Measurements from ENCODE around the gene USP49. TPM values are rescaled to one million over a fixed set of nuclear protein-coding genes. Genes with fewer than 3 reads are reported as not detected.

USP49 gene
- total RNA-seq, 3 donors from 2014 or later (not counting 1 experiment from before 2014, with no cell fraction given) = 6.4 to 15.1 (median 11.5) TPM

DNA sequence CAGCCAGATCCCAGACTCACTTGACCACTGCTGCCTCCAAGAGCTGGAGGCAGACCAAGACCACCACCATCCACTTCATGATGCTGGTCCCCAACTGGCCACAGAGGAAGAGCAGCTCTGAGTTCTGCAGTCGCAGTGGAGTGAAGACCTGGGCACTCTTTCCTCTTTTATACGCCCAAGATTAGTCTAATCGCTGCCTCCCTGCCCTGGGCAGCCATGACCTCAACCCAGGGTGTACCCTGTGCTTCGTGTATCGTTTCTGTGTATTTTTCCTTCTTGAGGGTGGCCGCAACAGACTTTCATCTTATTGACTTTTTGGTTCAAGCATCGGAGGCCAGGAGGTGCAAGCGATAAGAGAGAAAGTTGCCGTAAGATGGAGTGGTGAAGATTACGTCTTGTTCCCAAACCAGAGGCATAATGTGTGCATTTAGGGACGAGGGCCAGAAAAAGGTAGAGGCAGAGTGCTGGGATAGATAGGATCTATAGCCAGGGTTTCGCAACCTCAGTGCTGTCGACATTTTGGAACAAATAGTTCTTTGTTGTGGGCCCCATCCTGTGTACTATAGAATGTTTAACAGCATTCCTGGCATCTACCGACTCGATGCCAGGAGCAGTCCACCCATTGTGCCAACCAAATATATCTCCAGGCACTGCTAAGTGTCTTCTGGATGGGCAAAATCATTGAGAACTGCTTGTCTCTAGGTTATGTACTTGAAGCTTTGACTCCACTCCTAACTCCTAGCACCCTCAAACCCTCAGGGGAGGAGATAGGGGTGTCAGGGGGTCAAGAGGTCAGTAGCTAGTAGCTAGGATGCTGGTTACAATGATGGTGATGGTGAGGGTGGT lies 147.7 kb downstream of the USP49 start, which contains the start of gene PGC:
TSS of gene PGC (minus strand) at position 142 of the 846 bp plus-strand sequence. CDS start at position 79, 63 bp downstream.
- H3K4me3 Mint-ChIP-seq = no peak within 1 kb of the TSS

GRCh38 chr6:41746107-41746506 lies 149.1 kb downstream of the USP49 start:
- H3K27ac Mint-ChIP-seq = no peak overlapping the region
- H3K36me3 Mint-ChIP-seq = no peaks in the 10 kb centered on the region
- H3K9me3 ChIP-seq (ENCODE audit: control insufficient read depth, insufficient read depth, low read length) = no peaks in the 10 kb centered on the region
- no peaks in the 10 kb centered on the region for H3K9me3 Mint-ChIP-seq
- no peak for DNase-seq
- no peak overlapping the region for H3K27ac ChIP-seq (ENCODE audit: low read length)
- no peak overlapping the region for H3K4me3 ChIP-seq (ENCODE audit: low read length)
- 92% methylated on average over 10 of the region's 10 CpGs for WGBS (ENCODE audit: insufficient coverage)
- TF ChIP-seq, protein P1, sequence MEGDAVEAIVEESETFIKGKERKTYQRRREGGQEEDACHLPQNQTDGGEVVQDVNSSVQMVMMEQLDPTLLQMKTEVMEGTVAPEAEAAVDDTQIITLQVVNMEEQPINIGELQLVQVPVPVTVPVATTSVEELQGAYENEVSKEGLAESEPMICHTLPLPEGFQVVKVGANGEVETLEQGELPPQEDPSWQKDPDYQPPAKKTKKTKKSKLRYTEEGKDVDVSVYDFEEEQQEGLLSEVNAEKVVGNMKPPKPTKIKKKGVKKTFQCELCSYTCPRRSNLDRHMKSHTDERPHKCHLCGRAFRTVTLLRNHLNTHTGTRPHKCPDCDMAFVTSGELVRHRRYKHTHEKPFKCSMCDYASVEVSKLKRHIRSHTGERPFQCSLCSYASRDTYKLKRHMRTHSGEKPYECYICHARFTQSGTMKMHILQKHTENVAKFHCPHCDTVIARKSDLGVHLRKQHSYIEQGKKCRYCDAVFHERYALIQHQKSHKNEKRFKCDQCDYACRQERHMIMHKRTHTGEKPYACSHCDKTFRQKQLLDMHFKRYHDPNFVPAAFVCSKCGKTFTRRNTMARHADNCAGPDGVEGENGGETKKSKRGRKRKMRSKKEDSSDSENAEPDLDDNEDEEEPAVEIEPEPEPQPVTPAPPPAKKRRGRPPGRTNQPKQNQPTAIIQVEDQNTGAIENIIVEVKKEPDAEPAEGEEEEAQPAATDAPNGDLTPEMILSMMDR (IDR thresholded peaks at IDR 0.05) = no peak
- no peak for ATAC-seq
- intact Hi-C loops (cut with micrococcal nuclease) = no loop called here
- H3K4me1 Mint-ChIP-seq = no peaks in the 10 kb centered on the region
- H3K36me3 ChIP-seq (ENCODE audit: control insufficient read depth, insufficient read depth, low read length) = no peaks in the 10 kb centered on the region
- no peaks in the 10 kb centered on the region for H3K27me3 ChIP-seq (ENCODE audit: control insufficient read depth, insufficient read depth, low read length)
- H3K4me3 Mint-ChIP-seq = no peak overlapping the region
- peaks cover 0 to 6% of the 10 kb centered on the region in 2 donors for H3K27me3 Mint-ChIP-seq (ENCODE audit: low read depth in 2 of 2)
- no peaks in the 10 kb centered on the region for H3K4me1 ChIP-seq (ENCODE audit: control insufficient read depth, insufficient read depth, low read length)

More for the DNA sequence above, 147.7 kb downstream of the USP49 start, which contains the start of gene PGC:
- H3K9me3 ChIP-seq (ENCODE audit: control insufficient read depth, insufficient read depth, low read length) = no peaks in the 10 kb centered on the region
- no peaks in the 10 kb centered on the region for H3K4me1 ChIP-seq (ENCODE audit: control insufficient read depth, insufficient read depth, low read length)
- Mint-ChIP-seq H3K4me1 (no peaks in the 10 kb centered on the region), H3K27ac (no peak within 1 kb of the TSS), H3K36me3 (no peaks in the 10 kb centered on the region), H3K27me3 (ENCODE audit: low read depth in 2 of 2) (peaks cover 0 to 3% of the 10 kb centered on the region in 2 donors), H3K9me3 (no peaks in the 10 kb centered on the region)
- TF ChIP-seq, protein P1 (IDR thresholded peaks at IDR 0.05) = no peak
- ATAC-seq (no peak), DNase-seq (no peak)
- no peaks in the 10 kb centered on the region for H3K36me3 ChIP-seq (ENCODE audit: control insufficient read depth, insufficient read depth, low read length)
- no peak within 1 kb of the TSS for H3K4me3 ChIP-seq (ENCODE audit: low read length)
- no peaks in the 10 kb centered on the region for H3K27me3 ChIP-seq (ENCODE audit: control insufficient read depth, insufficient read depth, low read length)
- H3K27ac ChIP-seq (ENCODE audit: low read length) = no peak within 1 kb of the TSS
- intact Hi-C loops (cut with micrococcal nuclease) = no loop called here
- 86% methylated on average over 15 of the region's 15 CpGs for WGBS (ENCODE audit: insufficient coverage)

DNA sequence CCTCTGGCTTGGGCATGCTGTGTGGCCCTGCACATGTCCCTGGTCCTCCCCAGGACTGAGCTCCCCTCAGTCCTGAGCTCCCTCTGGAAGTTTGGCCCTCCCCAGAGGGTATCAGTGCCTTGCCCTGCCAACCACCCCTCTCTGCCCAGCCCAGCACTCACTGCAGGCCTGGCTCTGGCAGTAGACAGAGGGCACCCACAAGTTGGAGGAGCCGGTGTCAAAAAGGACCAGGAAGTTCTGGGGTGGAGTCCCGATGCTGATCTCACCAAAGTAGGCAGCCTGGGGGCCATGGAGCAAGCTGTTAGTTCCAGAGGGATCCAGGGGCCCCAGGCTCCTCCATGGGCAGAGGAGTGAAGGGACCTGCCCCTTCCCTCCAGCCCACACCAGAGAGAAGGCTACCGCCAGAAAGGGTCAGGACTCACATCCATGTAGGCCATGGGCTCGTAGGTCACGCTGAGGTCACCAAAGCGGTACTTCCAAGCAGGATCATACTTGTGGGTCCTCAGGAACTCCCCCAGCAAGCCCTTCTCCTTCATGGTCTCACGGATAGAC lies 150.9 kb downstream of the USP49 start:
- H3K4me3 Mint-ChIP-seq = no peak overlapping the region
- Histone ChIP-seq H3K27ac (ENCODE audit: low read length) (no peak overlapping the region), H3K36me3 (ENCODE audit: control insufficient read depth, insufficient read depth, low read length) (no peaks in the 10 kb centered on the region), H3K4me1 (ENCODE audit: control insufficient read depth, insufficient read depth, low read length) (no peaks in the 10 kb centered on the region), H3K4me3 (ENCODE audit: low read length) (no peak overlapping the region), H3K27me3 (ENCODE audit: control insufficient read depth, insufficient read depth, low read length) (no peaks in the 10 kb centered on the region), H3K9me3 (ENCODE audit: control insufficient read depth, insufficient read depth, low read length) (no peaks in the 10 kb centered on the region)
- intact Hi-C loops (cut with micrococcal nuclease) = no loop called here
- H3K36me3 Mint-ChIP-seq = no peaks in the 10 kb centered on the region
- ATAC-seq = no peak
- no peaks in the 10 kb centered on the region for H3K4me1 Mint-ChIP-seq
- H3K27me3 Mint-ChIP-seq (ENCODE audit: low read depth in 2 of 2) = peaks cover 0 to 6% of the 10 kb centered on the region in 2 donors
- DNase-seq = no peak
- no peaks in the 10 kb centered on the region for H3K9me3 Mint-ChIP-seq
- TF ChIP-seq, protein P1 (IDR thresholded peaks at IDR 0.05) = no peak
- 93% methylated on average over 7 of the region's 7 CpGs for WGBS (ENCODE audit: insufficient coverage)
- no peak overlapping the region for H3K27ac Mint-ChIP-seq

Measured in natural killer cell (primary cell).